Stomach smooth muscle (tissue), 2 donors: ENCODE results near the gene RALGPS2.

Experiments used
- H3K27ac ChIP-seq: one replicate; pipeline ENCODE4 v1.7.0; 2013; ENCODE audit warnings: mild to moderate bottlenecking, low read length, inconsistent platforms
- H3K27me3 ChIP-seq, 2 donors: one replicate each; pipeline ENCODE4 v1.7.0; 2013; ENCODE audit warnings: low read length in 2 of 2; ENCODE audit not compliant: insufficient read depth in 2 of 2, control insufficient read depth in 1 of 2
- H3K36me3 ChIP-seq, 2 donors: one replicate each; pipeline ENCODE4 v1.7.0; 2013; ENCODE audit warnings: low read length in 2 of 2; ENCODE audit not compliant: control insufficient read depth in 2 of 2, insufficient read depth in 2 of 2
- H3K4me1 ChIP-seq: one replicate; pipeline ENCODE4 v1.7.0; 2013; ENCODE audit warnings: low read length; ENCODE audit not compliant: control insufficient read depth, insufficient read depth
- H3K4me3 ChIP-seq, 2 donors: one replicate each; pipeline ENCODE4 v1.7.0; 2013; ENCODE audit warnings: low read length in 2 of 2
- H3K9ac ChIP-seq, 2 donors: one replicate each; pipeline ENCODE4 v1.7.0; 2013; ENCODE audit warnings: low read length in 2 of 2, mild to moderate bottlenecking in 1 of 2
- H3K9me3 ChIP-seq, 2 donors: one replicate each; pipeline ENCODE4 v1.7.0; 2013; ENCODE audit warnings: low read length in 2 of 2; ENCODE audit not compliant: control insufficient read depth in 2 of 2
- donor health status: healthy.
- donor health status: Pancreatic carcinoma.

Gene RALGPS2

DNA sequence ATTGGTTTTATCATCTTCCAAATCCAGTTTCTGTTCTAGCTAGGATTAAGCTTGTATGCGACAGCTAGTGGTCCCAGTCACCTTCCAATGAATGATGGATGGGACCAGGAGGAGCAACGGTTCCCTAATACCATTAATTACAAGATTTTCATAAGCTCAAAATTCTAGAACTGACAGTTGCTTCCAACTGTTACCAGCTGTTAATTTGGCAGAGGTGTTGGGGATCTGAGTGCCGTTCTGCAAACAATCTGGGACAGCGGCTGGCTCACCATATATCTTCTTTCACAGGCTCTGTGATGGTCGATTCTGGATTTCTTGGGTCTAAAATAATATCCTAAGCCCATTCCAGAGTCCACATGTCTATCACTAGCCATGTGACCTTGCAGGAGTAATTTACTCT is 34.5 kb upstream of the RALGPS2 start:
- no peak overlapping the region for H3K9ac ChIP-seq

DNA sequence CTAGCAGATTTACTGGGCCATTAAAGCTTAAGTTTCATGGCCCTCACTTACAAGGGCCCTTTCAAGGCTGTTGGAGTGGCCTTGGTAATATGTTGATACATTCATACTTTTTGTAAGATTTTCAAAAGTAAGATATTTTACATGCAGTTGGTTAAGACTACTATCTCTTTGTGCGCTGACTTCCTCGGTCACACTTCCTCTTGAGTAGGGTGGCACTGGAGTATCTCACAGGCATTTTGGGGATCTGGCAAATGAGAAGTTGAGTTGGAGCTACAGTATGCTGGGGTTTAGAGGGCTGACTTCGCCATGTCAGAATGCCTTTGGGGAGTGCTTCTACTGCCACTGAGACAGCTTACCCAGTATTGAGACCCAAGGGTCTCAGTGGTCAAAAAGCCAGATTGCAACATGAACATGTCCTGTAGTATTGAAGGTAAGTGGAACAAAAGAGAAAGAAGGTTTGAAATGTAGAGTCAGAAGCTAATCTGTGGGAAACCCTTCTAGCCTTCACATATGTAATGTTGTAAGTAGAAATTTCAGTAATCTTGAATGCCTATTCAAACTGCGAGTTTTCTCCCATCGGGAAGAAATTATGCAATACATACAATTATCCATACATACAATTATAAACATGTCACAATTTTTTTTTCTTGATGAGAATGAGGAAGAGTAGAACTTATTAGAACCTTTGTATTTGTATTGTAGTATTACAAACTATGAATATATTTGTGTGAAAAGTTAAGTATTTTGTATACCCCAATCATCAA is 32.3 kb upstream of the RALGPS2 start:
- Histone ChIP-seq H3K9me3 (no peaks in the 10 kb centered on the region), H3K4me3 (no peak overlapping the region), H3K27me3 (no peaks in the 10 kb centered on the region), H3K4me1 (no peaks in the 10 kb centered on the region), H3K36me3 (no peaks in the 10 kb centered on the region), H3K9ac (no peak overlapping the region), H3K27ac (no peak overlapping the region)

More for the DNA sequence above, 34.5 kb upstream of the RALGPS2 start:
- H3K4me1 ChIP-seq = no peaks in the 10 kb centered on the region
- H3K27me3 ChIP-seq = no peaks in the 10 kb centered on the region
- H3K36me3 ChIP-seq = no peaks in the 10 kb centered on the region
- H3K9me3 ChIP-seq = no peaks in the 10 kb centered on the region
- no peak overlapping the region for H3K27ac ChIP-seq
- H3K4me3 ChIP-seq = no peak overlapping the region

DNA sequence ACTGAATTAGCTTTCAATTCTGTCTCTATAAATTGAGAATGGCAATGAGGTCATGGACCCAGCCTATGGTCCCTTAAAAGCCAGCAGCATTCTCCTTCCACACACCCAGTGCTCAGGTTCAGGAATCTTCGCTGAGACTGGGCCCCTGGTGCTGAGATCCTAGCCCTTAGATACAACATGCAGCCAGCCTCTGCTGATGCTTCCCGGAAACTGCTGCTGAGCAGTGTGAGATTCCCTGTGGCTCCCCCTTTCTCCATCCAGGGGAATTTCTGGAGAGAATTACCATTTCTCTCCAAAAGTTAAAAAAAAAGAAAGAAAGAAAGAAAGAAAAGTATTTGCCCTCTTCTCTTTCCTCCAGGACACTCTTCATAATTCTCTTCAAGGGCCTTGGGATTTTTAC is 31.7 kb upstream of the RALGPS2 start:
- Histone ChIP-seq H3K27me3 (no peaks in the 10 kb centered on the region), H3K4me3 (no peak overlapping the region)

DNA sequence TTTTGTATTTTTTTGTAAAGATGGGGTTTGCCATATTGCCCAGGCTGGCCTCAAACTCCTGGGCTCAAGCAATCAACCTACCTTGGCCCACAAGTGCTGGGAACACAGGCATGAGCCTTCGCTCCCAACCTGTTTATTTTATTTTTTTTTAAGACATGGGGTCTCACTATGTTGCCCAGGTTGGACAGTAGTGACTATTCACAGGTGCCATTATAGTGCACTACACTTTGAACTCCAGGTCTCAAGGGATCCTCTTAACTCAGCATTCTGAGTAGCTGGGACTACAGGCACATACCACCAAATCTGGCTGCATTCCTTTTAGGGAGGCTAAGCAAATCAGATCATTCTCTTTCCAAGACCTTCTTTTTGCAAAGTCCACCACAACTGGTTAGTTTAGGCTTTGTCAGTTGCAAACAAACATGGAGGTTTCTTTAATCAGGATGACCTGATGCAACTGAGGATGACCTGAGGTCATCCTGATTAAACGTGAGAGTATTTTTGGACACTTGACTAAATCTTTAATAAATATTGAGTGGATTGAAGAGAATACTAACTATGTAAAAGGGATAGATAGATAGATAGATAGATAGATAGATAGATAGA is 30.0 kb upstream of the RALGPS2 start:
- H3K27me3 ChIP-seq = no peaks in the 10 kb centered on the region
- no peak overlapping the region for H3K27ac ChIP-seq
- H3K36me3 ChIP-seq = no peaks in the 10 kb centered on the region
- H3K9me3 ChIP-seq = no peaks in the 10 kb centered on the region
- no peak overlapping the region for H3K9ac ChIP-seq
- no peak overlapping the region for H3K4me3 ChIP-seq
- H3K4me1 ChIP-seq = no peaks in the 10 kb centered on the region

More for the DNA sequence above, 31.7 kb upstream of the RALGPS2 start:
- no peaks in the 10 kb centered on the region for H3K9me3 ChIP-seq
- no peaks in the 10 kb centered on the region for H3K36me3 ChIP-seq
- no peak overlapping the region for H3K9ac ChIP-seq
- no peaks in the 10 kb centered on the region for H3K4me1 ChIP-seq
- H3K27ac ChIP-seq = no peak overlapping the region

DNA sequence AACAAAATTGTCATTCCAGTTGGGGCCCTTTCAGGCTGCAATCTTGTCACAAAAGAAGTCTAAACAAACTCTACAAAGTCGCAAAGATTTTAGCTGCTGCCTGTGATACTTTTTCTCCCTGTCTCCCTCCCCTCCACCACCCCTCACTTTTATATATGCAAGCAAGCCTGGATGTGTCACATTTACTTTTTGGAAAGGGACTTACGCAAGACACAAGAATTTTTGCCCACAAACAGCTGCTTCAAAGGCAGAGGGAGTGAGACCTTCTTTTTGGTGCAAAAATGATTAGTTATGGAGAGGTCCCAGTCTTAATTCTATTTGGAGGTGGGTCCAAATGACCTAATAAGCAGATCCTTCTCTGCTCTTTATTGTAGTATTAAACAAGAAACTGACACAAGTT is 22.9 kb upstream of the RALGPS2 start:
- Histone ChIP-seq H3K27ac (no peak overlapping the region), H3K9ac (no peak overlapping the region), H3K4me3 (no peak overlapping the region), H3K9me3 (no peaks in the 10 kb centered on the region), H3K36me3 (no peaks in the 10 kb centered on the region), H3K27me3 (no peaks in the 10 kb centered on the region), H3K4me1 (no peaks in the 10 kb centered on the region)

DNA sequence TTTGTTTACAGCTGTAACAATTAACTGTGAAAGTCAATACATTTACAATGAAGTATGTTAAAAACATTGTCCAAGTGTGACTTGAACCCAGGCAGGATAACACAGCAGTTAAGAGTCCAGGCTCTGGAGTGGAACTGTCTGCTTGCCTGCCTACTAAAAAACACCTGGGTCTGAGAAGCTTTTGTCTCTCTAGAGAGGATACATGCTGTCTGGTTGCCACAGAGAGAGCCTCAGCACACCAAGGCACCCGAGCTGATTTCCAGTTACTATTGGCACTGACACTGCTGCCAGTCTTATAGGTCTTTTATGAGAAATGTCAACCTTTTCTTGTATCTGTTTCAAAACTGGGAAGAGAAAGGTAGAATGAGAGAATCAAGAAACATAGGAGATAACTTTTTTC is 20.2 kb upstream of the RALGPS2 start:
- no peaks in the 10 kb centered on the region for H3K36me3 ChIP-seq
- no peak overlapping the region for H3K4me3 ChIP-seq
- H3K9me3 ChIP-seq = no peaks in the 10 kb centered on the region
- H3K27ac ChIP-seq = no peak overlapping the region
- H3K27me3 ChIP-seq = no peaks in the 10 kb centered on the region
- no peak overlapping the region for H3K9ac ChIP-seq
- no peaks in the 10 kb centered on the region for H3K4me1 ChIP-seq

DNA sequence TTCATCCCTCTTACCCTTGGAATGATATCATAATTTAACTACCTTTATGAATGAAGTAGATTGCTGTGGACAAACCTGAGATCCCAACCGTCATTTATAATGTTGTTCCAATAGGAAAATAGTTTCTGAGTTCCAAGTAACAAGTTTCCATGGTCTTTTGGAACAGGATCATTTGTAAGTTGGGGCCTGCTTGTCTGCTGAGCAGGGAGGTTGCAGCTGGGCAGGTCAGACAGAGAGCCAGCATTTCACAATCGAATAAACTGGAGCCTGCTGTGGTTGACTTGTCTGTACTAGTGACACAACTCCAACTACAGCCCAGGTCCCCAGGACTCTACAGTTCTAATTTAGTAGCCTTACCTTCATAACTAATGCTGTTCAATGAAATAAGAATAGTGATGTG is 18.6 kb upstream of the RALGPS2 start:
- H3K9me3 ChIP-seq = no peaks in the 10 kb centered on the region

DNA sequence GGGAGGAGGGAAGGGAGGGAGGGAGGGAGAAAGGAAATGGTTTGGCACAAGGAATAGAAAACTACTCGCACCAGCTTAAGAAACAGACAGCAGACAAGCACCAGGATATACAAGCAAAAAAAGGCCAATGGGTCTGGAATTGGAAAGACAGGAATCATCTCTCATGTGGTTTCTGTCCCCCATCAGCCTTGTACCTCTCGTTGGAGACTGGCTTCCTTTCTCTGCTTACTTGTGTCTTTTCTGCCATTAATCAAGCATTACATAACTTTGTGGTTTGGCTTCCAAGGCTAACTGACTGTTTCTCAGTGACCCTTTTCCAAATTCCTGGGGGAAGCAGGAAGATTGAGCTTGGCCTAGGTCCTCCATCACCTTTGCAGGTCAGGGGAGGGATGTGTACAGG is 11.8 kb upstream of the RALGPS2 start:
- Histone ChIP-seq H3K4me3 (no peak overlapping the region), H3K36me3 (no peaks in the 10 kb centered on the region), H3K9ac (no peak overlapping the region), H3K27me3 (peaks cover 0 to 2% of the 10 kb centered on the region in 2 donors), H3K4me1 (no peaks in the 10 kb centered on the region), H3K9me3 (no peaks in the 10 kb centered on the region), H3K27ac (no peak overlapping the region)

More for the DNA sequence above, 18.6 kb upstream of the RALGPS2 start:
- no peak overlapping the region for H3K4me3 ChIP-seq
- H3K36me3 ChIP-seq = no peaks in the 10 kb centered on the region
- no peak overlapping the region for H3K27ac ChIP-seq
- no peaks in the 10 kb centered on the region for H3K4me1 ChIP-seq
- H3K27me3 ChIP-seq = peaks cover 0 to 2% of the 10 kb centered on the region in 2 donors
- H3K9ac ChIP-seq = no peak overlapping the region

DNA sequence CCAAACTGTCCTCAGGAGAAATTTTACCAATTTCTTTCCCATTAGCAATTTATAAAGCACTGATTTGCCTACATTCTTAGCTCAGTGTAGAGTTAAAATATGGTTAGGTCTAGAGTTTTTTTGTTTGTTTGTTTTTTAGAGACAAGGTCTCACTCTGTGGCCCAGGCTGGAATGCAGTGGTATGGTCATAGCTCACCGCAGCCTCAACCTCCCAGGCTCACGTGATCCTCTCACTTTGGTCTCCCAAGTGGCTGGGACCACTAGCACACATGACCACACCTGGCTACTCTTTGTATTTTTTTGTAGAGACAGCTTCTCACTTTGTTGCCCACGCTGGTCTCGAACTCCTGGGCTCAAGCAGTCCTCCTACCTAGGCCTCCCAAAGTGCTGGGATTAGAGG is 10.6 kb upstream of the RALGPS2 start:
- Histone ChIP-seq H3K27ac (no peak overlapping the region), H3K9me3 (no peaks in the 10 kb centered on the region), H3K4me1 (no peaks in the 10 kb centered on the region), H3K36me3 (no peaks in the 10 kb centered on the region), H3K4me3 (no peak overlapping the region), H3K9ac (no peak overlapping the region), H3K27me3 (peaks cover 0 to 2% of the 10 kb centered on the region in 2 donors)

DNA sequence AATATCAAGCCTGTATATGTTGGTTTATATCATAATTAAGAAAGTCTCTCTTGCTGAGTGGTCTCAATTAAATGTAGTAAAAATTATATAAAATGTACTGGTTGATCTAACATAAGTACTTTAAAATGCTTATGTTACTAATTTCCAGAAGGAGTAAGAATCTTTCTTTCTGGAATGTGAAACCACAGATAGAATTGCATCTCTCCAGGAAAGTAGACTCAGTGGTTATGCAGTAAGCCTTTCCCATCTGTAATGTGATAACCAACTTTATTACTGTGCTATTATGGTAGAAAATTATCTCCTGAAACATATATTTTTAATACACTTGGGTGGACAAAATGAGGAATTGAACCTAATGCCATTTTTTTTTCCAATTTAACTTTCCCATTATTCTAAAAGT is 8.9 kb upstream of the RALGPS2 start:
- H3K4me3 ChIP-seq = no peak overlapping the region
- no peaks in the 10 kb centered on the region for H3K9me3 ChIP-seq
- no peaks in the 10 kb centered on the region for H3K36me3 ChIP-seq
- H3K27me3 ChIP-seq = peaks cover 0 to under 1% of the 10 kb centered on the region in 2 donors
- H3K4me1 ChIP-seq = no peaks in the 10 kb centered on the region
- H3K9ac ChIP-seq = no peak overlapping the region
- H3K27ac ChIP-seq = no peak overlapping the region

DNA sequence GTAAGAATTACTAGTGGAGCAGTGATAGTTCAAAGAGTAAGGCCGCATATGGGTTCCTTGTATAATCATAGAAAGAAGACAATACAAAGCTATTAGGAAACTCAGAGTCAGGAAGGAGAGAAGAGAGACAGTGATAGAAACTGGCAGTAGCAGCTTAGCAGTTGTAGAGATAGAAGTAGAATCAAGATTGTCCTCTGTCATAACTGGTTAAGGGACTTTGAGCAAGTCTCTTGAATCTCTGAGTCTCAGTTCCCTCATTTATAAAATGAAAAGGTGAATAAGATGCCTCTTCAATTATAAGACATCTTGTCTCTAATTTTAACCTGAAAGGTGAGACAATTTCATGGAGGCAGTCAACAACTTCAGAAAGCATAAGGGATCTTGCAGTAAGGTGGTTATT is 6.5 kb upstream of the RALGPS2 start:
- Histone ChIP-seq H3K27me3 (no peaks in the 10 kb centered on the region), H3K36me3 (no peaks in the 10 kb centered on the region), H3K9ac (no peak overlapping the region), H3K27ac (no peak overlapping the region), H3K9me3 (no peaks in the 10 kb centered on the region), H3K4me1 (no peaks in the 10 kb centered on the region), H3K4me3 (no peak overlapping the region)
